DMS 273 (cell line): Measurements from ENCODE around the gene SCYL3.
"Not testable (repeated sequence)": the region's sequence is repeated elsewhere in the genome, so short reads cannot be mapped to it uniquely, and the experiment has no call there.

Experiments used
- DNase-seq: peaks from one replicate; lab custom pipeline; 2025; ENCODE audit not compliant: unreplicated experiment; lab: John Stamatoyannopoulos, UW

SCYL3 gene

GRCh38 chr1:169829671-169830070 is 64.0 kb downstream of the SCYL3 start:
- DNase-seq = no peak

DNA sequence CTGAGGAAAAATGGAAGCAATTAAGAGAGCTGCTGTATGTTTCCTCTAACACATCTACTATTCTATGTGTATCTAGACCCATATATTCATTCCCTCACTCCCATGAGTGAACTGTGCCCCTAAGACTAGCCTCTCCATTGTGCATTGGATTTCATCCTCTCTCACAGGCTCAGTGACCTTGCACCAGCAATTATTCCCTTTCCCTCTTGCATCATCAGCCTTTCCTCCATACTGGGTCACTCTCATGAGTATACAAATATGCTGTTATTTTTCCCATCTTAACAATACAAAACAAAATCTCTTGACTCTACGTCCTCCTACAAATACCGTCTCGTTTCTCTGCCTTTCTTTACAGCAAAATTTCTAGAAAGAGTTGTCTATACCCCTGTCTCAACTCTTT is 69.5 kb downstream of the SCYL3 start:
- DNase-seq = no peak

GRCh38 chr1:169821500-169821899 is 72.2 kb downstream of the SCYL3 start:
- no peak for DNase-seq

DNA sequence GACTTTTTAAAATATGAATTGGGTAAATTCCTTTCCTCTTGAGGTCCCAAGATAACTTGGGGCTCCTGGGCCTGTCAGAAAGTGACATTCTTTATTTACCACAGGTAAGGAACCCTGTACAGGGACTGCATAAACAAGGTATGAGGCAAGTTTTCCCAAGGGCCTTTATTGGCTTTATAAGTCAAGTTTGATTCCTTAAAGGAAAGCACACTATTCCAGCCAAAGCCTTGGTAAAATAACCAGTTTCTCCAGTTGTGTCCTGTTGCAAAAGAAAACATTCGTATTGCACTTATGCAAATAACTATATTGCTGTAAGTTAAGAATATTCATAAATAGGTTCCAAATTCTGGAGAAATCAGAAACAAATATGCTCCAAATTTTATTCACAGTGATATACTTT is 77.1 kb downstream of the SCYL3 start:
- DNase-seq = no peak

DNA sequence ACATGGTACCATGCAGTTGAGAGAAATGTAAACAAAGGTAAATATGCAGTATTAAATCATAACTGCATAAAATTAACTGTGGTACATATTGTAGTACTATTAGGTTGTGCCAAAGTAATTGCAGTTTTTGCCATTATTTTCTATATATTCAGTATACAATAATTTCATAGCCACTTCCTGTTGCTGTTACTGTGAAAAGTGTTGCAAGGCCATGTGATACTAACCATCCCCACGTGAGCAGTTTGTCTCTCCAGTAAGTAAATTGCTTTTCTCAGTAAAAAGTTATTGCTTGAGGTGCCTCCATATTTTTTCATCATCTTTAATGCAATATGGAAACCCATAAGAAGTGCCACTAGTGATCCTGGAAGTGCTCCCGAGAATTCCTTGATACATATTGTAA is 79.4 kb downstream of the SCYL3 start:
- no peak for DNase-seq

DNA sequence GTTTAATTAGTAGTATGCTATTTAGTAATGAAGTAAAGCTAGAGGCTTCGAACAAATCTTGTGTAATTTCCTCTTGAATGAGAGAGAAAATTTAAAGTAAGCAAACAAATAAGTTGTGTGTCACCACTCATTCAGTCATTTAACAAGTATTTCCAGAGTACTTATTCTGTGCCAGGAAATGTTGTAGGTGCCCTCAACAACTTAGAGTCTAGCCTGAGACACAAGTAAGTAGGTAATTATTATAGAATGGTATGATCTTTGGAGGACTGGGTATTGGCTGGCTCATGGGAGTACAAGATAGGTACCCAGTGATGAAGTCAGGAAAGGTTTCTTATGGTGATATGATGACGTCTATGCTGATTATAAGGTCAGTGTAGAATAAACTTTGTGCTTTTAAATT is 81.6 kb downstream of the SCYL3 start:
- no peak for DNase-seq

DNA sequence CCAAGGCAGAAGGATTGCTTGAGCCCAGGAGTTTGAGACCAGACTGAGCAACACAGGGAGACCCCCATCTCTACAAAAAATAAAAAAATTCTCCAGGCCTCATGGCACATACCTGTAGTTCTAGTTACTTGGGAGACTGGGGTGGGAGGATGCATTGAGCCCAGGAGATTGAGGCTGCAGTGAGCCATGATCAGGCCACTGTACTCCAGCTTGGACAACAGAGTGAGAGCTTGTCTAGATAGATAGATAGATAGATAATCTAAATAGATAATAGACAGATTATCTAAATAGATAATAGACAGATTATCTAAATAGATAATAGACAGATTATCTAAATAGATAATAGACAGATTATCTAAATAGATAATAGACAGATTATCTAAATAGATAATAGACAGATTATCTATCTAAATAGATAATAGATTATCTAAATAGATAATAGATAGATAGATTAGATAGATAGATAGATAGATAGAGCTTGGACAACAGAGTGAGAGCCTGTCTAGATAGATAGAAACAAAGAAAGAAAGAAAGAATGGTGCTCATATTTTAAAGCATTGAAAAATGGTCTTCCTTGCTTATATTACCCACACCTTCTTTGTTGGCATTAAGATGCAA is 82.2 kb downstream of the SCYL3 start:
- DNase-seq = not testable (repeated sequence)

DNA sequence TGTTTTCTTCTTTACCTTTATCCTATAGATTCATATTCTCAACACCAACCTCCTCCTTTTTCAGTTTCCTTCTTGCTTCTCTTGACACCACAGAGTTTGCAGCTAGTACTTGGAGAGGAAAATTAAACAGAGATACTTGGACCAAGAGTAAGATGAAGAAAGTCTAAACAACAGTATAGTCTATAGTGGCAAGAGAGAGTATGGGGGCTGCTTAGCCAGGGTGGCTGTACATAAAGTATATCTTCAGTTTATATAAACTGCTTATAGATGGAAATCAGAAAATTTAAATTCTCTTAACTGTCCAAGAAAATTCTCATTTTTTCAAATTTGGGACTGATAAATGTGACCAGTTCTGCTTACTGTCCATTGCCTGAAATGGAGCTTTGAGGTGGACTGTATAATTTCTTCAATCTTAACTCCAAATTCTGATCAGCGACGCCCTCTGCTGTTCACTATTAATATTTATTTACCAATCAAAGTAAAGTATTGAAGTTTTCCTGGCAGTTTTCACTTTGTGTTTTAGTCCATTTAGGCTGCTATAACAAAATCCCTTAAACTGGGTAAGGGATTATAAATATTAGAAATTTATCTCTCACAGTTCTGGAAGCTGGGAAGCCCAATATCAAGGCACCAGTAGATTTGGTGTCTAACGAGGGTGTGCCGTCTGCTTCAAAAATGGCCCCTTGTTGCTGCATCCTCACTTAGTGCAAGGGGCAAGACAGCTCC is 84.2 kb downstream of the SCYL3 start:
- DNase-seq = peak; percentile 63

- no peak for DNase-seq
These were observed 88.8 kb downstream of the SCYL3 start for GRCh38 chr1:169804941-169805340.

DNA sequence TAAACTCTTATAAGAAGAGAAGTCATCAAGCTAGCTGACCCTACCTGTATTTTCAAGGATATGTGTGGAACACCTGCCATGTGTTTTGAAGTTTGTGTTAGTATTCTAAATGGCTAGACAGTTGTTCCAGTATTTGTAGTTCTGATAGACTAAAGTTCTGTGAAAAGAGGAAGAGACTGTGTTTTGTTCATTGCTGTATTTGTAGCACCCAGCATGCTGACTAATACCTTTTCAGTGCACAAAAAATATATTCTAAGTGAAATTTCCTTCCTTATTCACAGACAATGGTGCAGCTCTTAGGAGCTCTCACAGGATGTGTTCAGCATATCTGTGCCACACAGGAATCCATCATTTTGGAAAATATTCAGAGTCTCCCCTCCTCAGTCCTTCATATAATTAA is 90.8 kb downstream of the SCYL3 start:
- DNase-seq = no peak
